Sigmoid colon (tissue), 7 donors: ENCODE measurements around the gene BCOR. TPM values are rescaled to one million over a fixed set of nuclear protein-coding genes. Genes with fewer than 3 reads are reported as not detected.

Experiments used
- DNase-seq: peaks from one replicate; pipeline ENCODE4 v3.0.0-alpha.2; 2019
- H3K27ac ChIP-seq, 4 donors: fragments of 200-600 bp; sonication (generic); one replicate each; pipeline ENCODE4 v1.5.1; 2016 to 2019; ENCODE audit warnings: mild to moderate bottlenecking in 1 of 4
- H3K27me3 ChIP-seq, 3 donors: fragments of 200-600 bp; sonication (generic); one replicate each; pipeline ENCODE4 v1.5.1; 2019; ENCODE audit warnings: mild to moderate bottlenecking in 1 of 3
- H3K36me3 ChIP-seq, 4 donors: fragments of 200-600 bp; sonication (generic); one replicate each; pipeline ENCODE4 v1.5.1; 2016 to 2019
- H3K4me1 ChIP-seq, 4 donors: fragments of 200-600 bp; sonication (generic); one replicate each; pipeline ENCODE4 v1.5.1; 2017 to 2019
- H3K4me3 ChIP-seq, 4 donors: fragments of 200-600 bp; sonication (generic); one replicate each; pipeline ENCODE4 v1.5.1; 2017 to 2019; ENCODE audit warnings: mild to moderate bottlenecking in 2 of 4, moderate library complexity in 1 of 4
- H3K9me3 ChIP-seq, 4 donors: fragments of 200-600 bp in 3 of 4; sonication (generic) in 3 of 4; one replicate each; pipeline versions ENCODE4 v1.5.1 to v1.6.1; 2013 to 2019
- EP300 ChIP-seq, 4 donors: sonication (generic); formaldehyde crosslinking; IDR thresholded peaks; one replicate each; pipeline ENCODE4 v1.6.1; 2017; ENCODE audit warnings: antibody characterized with exemption in 4 of 4
- POLR2A ChIP-seq, 2 donors: fragments of 450-650 bp; IDR thresholded peaks; one replicate each; pipeline ENCODE4 v1.6.1; 2016; ENCODE audit warnings: antibody characterized with exemption in 2 of 2, mild to moderate bottlenecking in 2 of 2, moderate library complexity in 2 of 2
- POLR2AphosphoS5 ChIP-seq, 4 donors: sonication (generic); formaldehyde crosslinking; IDR thresholded peaks; one replicate each; pipeline ENCODE4 v1.6.1; 2017; ENCODE audit warnings: antibody characterized with exemption in 4 of 4
- WGBS, 2 donors: extraction: QIAGEN DNeasy Blood & Tissue Kit; methylation state at CpG; one replicate each; pipeline ENCODE4 v1.1.7; 2013; 5-methylcytosine and 5-hydroxymethylcytosine counted together
- intact Hi-C: fragments of 100-400 bp; cut with DNase I; formaldehyde crosslinking; loops from one replicate; pipeline ENCODE4 v1.15.1; 2023
- polyA plus RNA-seq, 3 donors: library from polyadenylated mRNA; stranded (reverse); fragments of 200-250 nt; gene quantifications; one replicate each; pipeline ENCODE4 v1.2.3, GENCODE V29; 2013
- total RNA-seq, 4 donors: library from RNA; depleted of rRNA; stranded (reverse); fragments of >200 nt; gene quantifications; one replicate each; pipeline ENCODE4 v1.1.0, GENCODE V29; 2016
- TF ChIP-seq, protein P1 (sequence below), 4 experiments: fragments of 450-650 bp in 3 of 4; fragments of 200-600 bp in 1 of 4; IDR thresholded peaks; one replicate each; pipeline ENCODE4 v1.5.1; 2016 to 2019; ENCODE audit warnings: antibody characterized with exemption in 4 of 4, mild to moderate bottlenecking in 3 of 4, moderate library complexity in 2 of 4
- donor health status: healthy with polysubstance abuse.
- donor health status: Bipolar disorder and iron deficiency.
- donor health status: healthy.

Gene BCOR
- total RNA-seq: 10 to 100 TPM; 15.8 to 31.6 (median 23.0) TPM
- 10 to 100 TPM in 1 of 3 donors, 1 to 10 TPM in 2; 3.5 to 11.5 (median 3.6) TPM for polyA plus RNA-seq

DNA sequence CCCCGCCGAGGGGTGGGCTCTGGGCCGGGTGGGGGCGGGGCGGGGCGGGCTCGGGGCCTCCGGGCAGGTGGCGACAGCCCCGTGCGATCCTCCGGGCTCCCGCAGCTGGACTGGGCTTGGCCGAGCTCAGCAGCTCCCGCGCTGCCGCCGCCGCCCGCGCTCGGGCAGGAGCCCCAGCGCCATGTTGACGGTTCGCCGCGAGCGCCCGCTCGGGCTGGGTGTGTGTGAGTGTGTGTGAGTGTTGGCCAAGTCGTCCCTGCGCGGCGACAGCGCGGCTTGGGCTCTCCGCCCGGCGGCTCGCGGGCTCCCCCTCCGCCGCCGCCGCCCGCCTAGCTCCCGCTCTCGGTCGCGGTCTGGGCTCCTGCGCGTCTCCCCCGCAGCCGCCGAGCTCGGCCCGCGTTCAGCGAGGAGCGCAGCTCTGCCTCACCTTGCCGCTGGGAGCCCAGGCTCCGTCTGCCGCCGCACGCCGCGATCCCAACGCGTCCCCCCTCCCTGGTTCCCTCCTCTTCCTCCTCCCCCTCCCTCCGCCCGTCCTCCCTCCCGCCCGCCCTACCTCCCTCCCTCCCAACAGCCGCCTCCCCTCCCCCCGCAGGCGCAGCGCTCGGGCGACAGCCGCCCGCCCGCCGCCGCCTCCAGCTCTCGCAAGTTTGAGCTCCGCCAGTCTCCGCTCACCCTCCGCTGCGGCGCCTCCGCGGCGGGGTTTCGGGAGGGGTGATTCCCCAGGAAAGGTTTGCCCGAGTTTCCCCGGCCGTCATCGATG is at the start of gene BCOR:
BCOR (minus strand) TSS at position 455 of the 760 bp plus-strand sequence. CDS start 20,029 bp downstream, outside the sequence.
- Histone ChIP-seq H3K27ac (peak within 1 kb of the TSS; percentile 87 to 96 (median 92)), H3K36me3 (no peaks in the 10 kb centered on the region), H3K9me3 (no peaks in the 10 kb centered on the region), H3K4me3 (peak within 1 kb of the TSS; percentile 56 to 80 (median 69)), H3K4me1 (peaks cover 0 to 81% (median 26%) of the 10 kb centered on the region in 4 donors), H3K27me3 (peaks cover 0 to 21% (median 0%) of the 10 kb centered on the region in 3 donors)
- 0 to 1% methylated on average over 97 to 98 of the region's 98 CpGs for WGBS, 2 donors
- intact Hi-C loops: loop anchor here (1.0 to 10.0 kb wide), 4 partner anchors 71 to 190 kb away; no protein-coding TSS in a partner anchor
- DNase-seq: peak; percentile 90
- no peak for TF ChIP-seq EP300 (IDR thresholded peaks at IDR 0.05)
- peak in 1 of 2 donors; percentile 22 for TF ChIP-seq POLR2A (IDR thresholded peaks at IDR 0.05)
- TF ChIP-seq, protein P1, sequence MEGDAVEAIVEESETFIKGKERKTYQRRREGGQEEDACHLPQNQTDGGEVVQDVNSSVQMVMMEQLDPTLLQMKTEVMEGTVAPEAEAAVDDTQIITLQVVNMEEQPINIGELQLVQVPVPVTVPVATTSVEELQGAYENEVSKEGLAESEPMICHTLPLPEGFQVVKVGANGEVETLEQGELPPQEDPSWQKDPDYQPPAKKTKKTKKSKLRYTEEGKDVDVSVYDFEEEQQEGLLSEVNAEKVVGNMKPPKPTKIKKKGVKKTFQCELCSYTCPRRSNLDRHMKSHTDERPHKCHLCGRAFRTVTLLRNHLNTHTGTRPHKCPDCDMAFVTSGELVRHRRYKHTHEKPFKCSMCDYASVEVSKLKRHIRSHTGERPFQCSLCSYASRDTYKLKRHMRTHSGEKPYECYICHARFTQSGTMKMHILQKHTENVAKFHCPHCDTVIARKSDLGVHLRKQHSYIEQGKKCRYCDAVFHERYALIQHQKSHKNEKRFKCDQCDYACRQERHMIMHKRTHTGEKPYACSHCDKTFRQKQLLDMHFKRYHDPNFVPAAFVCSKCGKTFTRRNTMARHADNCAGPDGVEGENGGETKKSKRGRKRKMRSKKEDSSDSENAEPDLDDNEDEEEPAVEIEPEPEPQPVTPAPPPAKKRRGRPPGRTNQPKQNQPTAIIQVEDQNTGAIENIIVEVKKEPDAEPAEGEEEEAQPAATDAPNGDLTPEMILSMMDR (IDR thresholded peaks at IDR 0.05): no peak
- TF ChIP-seq POLR2AphosphoS5 (IDR thresholded peaks at IDR 0.05): peak; percentile 92 to 99 (median 95)

DNA sequence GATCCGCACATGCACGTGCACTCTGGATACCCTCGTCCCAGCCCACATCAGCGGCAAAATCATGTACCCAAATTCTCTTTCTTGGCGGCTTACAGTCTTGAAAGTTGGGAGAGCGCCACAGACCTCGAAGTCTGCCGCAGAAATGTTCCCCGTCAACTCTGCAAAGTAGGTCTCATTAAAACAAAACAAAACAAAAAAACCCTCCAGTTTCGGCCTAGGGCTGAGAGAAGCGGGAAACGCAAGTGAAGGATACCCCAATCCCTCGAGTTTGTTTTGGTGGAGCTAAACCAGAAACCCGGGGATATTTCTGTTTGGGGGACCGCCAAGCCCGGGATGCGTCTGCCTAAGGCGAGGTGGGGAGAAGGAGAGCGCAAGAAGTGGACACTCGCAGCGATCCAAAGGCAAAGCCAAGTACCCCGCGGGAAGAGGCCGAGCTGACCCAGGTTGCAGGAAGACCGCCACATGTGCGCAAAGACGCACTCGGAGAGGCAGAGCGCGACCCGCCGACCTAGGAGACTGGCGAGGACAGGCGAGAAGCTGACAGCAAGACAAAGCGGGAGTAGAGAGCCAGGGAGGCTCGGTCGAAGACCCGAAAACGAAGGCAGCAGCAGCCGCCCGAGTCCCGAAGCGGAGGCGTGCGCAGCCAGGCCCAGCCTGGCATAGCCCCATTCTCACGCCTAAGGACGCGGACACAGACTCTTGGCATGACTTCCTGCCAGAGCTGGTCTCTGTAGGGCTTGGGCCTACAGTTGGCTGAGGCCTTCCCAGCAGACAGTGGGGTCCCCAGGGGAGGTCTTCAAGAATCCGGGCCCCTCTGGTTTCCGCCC is 49.6 kb upstream of the BCOR start:
- intact Hi-C loops: no loop called here
- Histone ChIP-seq H3K4me3 (peak overlapping the region in 2 of 4 donors; percentile 58), H3K27me3 (peaks cover 0 to 20% (median 0%) of the 10 kb centered on the region in 3 donors)

DNA sequence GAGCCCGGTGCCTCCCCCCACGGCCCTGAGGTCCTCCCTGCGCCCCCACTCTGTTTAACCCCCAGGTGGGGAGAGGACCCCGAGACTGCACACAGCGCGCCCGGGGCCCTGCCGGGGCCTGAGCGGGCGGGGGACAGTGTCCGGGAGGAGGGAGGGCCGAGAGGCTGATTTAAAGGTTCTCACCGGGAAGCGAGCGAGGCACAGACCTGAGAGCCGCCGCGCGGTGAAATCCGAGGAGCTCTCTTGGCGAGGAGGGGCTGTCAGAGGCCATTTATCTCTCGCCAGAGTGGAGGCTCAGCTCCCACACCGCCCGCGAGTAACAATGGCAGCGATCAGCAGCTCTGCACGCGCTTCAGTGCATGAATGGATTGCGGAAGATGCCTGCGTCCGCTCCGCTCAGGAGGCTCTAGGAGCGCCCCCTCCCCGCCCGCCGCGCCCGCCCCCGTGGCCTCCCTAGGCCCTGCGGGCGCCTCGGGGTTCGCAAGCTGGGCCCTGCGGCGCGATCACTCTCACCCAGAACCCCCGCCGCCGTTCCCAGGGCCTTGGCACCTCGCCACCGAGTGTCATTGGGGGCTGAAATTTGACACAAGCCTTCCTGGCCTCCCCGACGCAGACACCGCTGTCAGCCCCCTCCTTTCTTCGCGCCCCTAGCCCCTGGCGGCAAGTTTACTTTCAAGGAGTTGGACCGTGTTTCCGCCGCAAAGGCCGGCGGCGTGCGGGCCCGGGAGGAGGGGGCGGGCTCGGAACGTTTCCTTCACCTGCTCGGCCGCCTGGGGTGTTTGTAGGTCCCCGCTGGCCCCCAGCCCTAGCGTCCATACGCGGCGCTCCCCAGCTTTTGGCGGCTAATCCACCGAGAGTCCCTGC is 48.7 kb upstream of the BCOR start:
- DNase-seq: peak; percentile 75
- H3K9me3 ChIP-seq: no peaks in the 10 kb centered on the region
- peak overlapping the region in 3 of 4 donors; percentile 72 to 78 (median 74) for H3K27ac ChIP-seq
- TF ChIP-seq EP300 (IDR thresholded peaks at IDR 0.05) (no peak), POLR2AphosphoS5 (IDR thresholded peaks at IDR 0.05) (peak; percentile 34 to 64 (median 58)), POLR2A (IDR thresholded peaks at IDR 0.05) (no peak)
- H3K36me3 ChIP-seq: no peaks in the 10 kb centered on the region
- peaks cover 0 to 38% (median 13%) of the 10 kb centered on the region in 4 donors for H3K4me1 ChIP-seq
- H3K27me3 ChIP-seq: peaks cover 0 to 17% (median 0%) of the 10 kb centered on the region in 3 donors
- intact Hi-C loops: no loop called here
- WGBS, 2 donors: 7 to 9% methylated on average over 77 of the region's 77 CpGs
- H3K4me3 ChIP-seq: peak overlapping the region; percentile 29 to 58 (median 54)

More for the DNA sequence above, 49.6 kb upstream of the BCOR start:
- no peak for TF ChIP-seq POLR2AphosphoS5 (IDR thresholded peaks at IDR 0.05)
- H3K27ac ChIP-seq: no peak overlapping the region
- no peak for DNase-seq
- 92 to 94% methylated on average over 50 of the region's 50 CpGs for WGBS, 2 donors
- H3K9me3 ChIP-seq: no peaks in the 10 kb centered on the region
- peaks cover 0 to 38% (median 11%) of the 10 kb centered on the region in 4 donors for H3K4me1 ChIP-seq
- H3K36me3 ChIP-seq: no peaks in the 10 kb centered on the region

DNA sequence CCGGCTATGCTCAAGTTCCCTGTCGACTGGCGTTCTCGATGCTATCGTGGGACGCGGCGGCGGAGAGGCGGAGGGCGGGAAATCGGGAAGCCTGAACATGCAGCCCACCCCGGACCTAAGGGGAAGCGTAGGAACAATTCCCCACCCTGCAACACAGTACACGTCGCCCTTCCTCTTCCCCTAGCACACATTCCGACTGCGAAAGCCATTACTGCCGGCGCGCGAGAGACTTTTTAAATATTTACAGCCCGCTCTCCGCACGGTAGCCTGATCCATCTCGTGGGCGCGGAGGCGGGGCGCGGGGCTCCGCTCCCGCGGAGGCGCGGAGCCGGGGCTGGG is 48.1 kb upstream of the BCOR start:
- 2 to 4% methylated on average over 37 of the region's 37 CpGs for WGBS, 2 donors
- H3K9me3 ChIP-seq: no peaks in the 10 kb centered on the region
- DNase-seq: no peak
- peaks cover 0 to 44% (median 19%) of the 10 kb centered on the region in 4 donors for H3K4me1 ChIP-seq
- peak overlapping the region in 3 of 4 donors; percentile 72 to 78 (median 74) for H3K27ac ChIP-seq
- TF ChIP-seq POLR2AphosphoS5 (IDR thresholded peaks at IDR 0.05) (no peak), POLR2A (IDR thresholded peaks at IDR 0.05) (no peak), EP300 (IDR thresholded peaks at IDR 0.05) (no peak)
- TF ChIP-seq, protein P1 (IDR thresholded peaks at IDR 0.05): no peak
- peaks cover 0 to 17% (median 0%) of the 10 kb centered on the region in 3 donors for H3K27me3 ChIP-seq
- H3K36me3 ChIP-seq: no peaks in the 10 kb centered on the region
- intact Hi-C loops: no loop called here
- H3K4me3 ChIP-seq: peak overlapping the region; percentile 29 to 58 (median 54)
